Liver (tissue), 9 donors: ENCODE results near the gene TMEM255B. TPM values are rescaled to one million over a fixed set of nuclear protein-coding genes. Genes with fewer than 3 reads are reported as not detected.
A peak's percentile ranks its signal among the peaks of the same experiment; 100 is the strongest.

Source experiments
- DNase-seq: peaks from one replicate; pipeline ENCODE4 v3.0.0-alpha.2; 2017; ENCODE audit warnings: low spot score
- H3K27ac ChIP-seq, 2 donors: one replicate each; pipeline ENCODE4 v1.7.0; 2013; ENCODE audit warnings: inconsistent platforms in 2 of 2, low read length in 2 of 2, control low read depth in 1 of 2, low read depth in 1 of 2, mild to moderate bottlenecking in 1 of 2
- H3K27me3 ChIP-seq, 4 donors: one replicate each; pipeline versions ENCODE4 v1.6.1 to v1.7.0; 2013; ENCODE audit warnings: low read length in 3 of 4, inconsistent platforms in 1 of 4, mild to moderate bottlenecking in 1 of 4, moderate library complexity in 1 of 4; ENCODE audit not compliant: control insufficient read depth in 4 of 4, insufficient read depth in 4 of 4
- H3K36me3 ChIP-seq, 4 donors: one replicate each; pipeline versions ENCODE4 v1.6.1 to v1.7.0; 2013; ENCODE audit warnings: low read length in 3 of 4, mild to moderate bottlenecking in 3 of 4, low read depth in 1 of 4, moderate library complexity in 1 of 4; ENCODE audit not compliant: control insufficient read depth in 4 of 4, insufficient read depth in 3 of 4
- H3K4me1 ChIP-seq, 4 donors: one replicate each; pipeline versions ENCODE4 v1.6.1 to v1.7.0; 2013; ENCODE audit warnings: low read length in 3 of 4, mild to moderate bottlenecking in 3 of 4, moderate library complexity in 1 of 4; ENCODE audit not compliant: control insufficient read depth in 4 of 4, insufficient read depth in 4 of 4
- H3K4me3 ChIP-seq, 3 donors: one replicate each; pipeline versions ENCODE4 v1.6.1 to v1.7.0; 2013; ENCODE audit warnings: low read length in 3 of 3, control low read depth in 1 of 3, low read depth in 1 of 3, mild to moderate bottlenecking in 1 of 3
- H3K9ac ChIP-seq, 2 donors: one replicate each; pipeline ENCODE4 v1.7.0; 2013; ENCODE audit warnings: low read length in 2 of 2, mild to moderate bottlenecking in 2 of 2, moderate library complexity in 2 of 2, control low read depth in 1 of 2, low read depth in 1 of 2
- H3K9me3 ChIP-seq, 4 donors: one replicate each; pipeline versions ENCODE4 v1.6.1 to v1.7.0; 2013; ENCODE audit warnings: low read length in 3 of 4; ENCODE audit not compliant: control insufficient read depth in 4 of 4
- EGR1 ChIP-seq, 2 donors: IDR thresholded peaks; 2 replicates each; pipeline ENCODE4 v1.6.1; 2016 to 2018; ENCODE audit warnings: antibody characterized with exemption in 2 of 2, low read depth in 2 of 2
- FOXA1 ChIP-seq: IDR thresholded peaks from 2 replicates; pipeline ENCODE4 v1.6.1; 2016; ENCODE audit warnings: antibody characterized with exemption
- FOXA2 ChIP-seq: IDR thresholded peaks from 2 replicates; pipeline ENCODE4 v1.6.1; 2016; ENCODE audit warnings: antibody characterized with exemption
- GABPA ChIP-seq, 2 donors: IDR thresholded peaks in 1 of 2; conservative IDR thresholded peaks in 1 of 2; 2 replicates each; pipeline ENCODE4 v1.6.1; 2016; ENCODE audit warnings: antibody characterized with exemption in 2 of 2, mild to moderate bottlenecking in 1 of 2, moderate library complexity in 1 of 2
- HNF4A ChIP-seq, 2 donors: conservative IDR thresholded peaks; 2 replicates each; pipeline ENCODE4 v1.6.1; 2016; ENCODE audit warnings: antibody characterized with exemption in 2 of 2, mild to moderate bottlenecking in 2 of 2
- HNF4G ChIP-seq: IDR thresholded peaks from 2 replicates; pipeline ENCODE4 v1.6.1; 2016; ENCODE audit warnings: antibody characterized with exemption
- JUND ChIP-seq, 2 donors: IDR thresholded peaks; 2 replicates each; pipeline ENCODE4 v1.6.1; 2016; ENCODE audit warnings: antibody characterized with exemption in 2 of 2
- NR2F2 ChIP-seq: IDR thresholded peaks from 2 replicates; pipeline ENCODE4 v1.6.1; 2016; ENCODE audit warnings: antibody characterized with exemption
- RAD21 ChIP-seq, 2 donors: IDR thresholded peaks; 2 replicates each; pipeline ENCODE4 v1.6.1; 2016; ENCODE audit warnings: antibody characterized with exemption in 2 of 2, mild to moderate bottlenecking in 2 of 2
- RXRA ChIP-seq, 2 donors: IDR thresholded peaks; 2 replicates each; pipeline ENCODE4 v1.6.1; 2017 to 2018; ENCODE audit warnings: antibody characterized with exemption in 2 of 2, mild to moderate bottlenecking in 1 of 2
- TAF1 ChIP-seq: conservative IDR thresholded peaks from 2 replicates; pipeline ENCODE4 v1.6.1; 2016; ENCODE audit warnings: antibody characterized with exemption, mild to moderate bottlenecking
- YY1 ChIP-seq: IDR thresholded peaks from 2 replicates; pipeline ENCODE4 v1.6.1; 2016; ENCODE audit warnings: antibody characterized with exemption, mild to moderate bottlenecking
- ZBTB33 ChIP-seq: IDR thresholded peaks from 2 replicates; pipeline ENCODE4 v1.6.1; 2016; ENCODE audit warnings: antibody characterized with exemption
- WGBS: extraction: QIAGEN DNeasy Blood & Tissue Kit; methylation state at CpG from one replicate; pipeline ENCODE4 v1.1.7; 2013; 5-methylcytosine and 5-hydroxymethylcytosine counted together
- polyA plus RNA-seq, 2 donors: library from polyadenylated mRNA; stranded (reverse) in 1 of 2; unstranded in 1 of 2; fragments of 200-250 nt in 1 of 2; fragments of >200 nt in 1 of 2; fragmentation: Nextera tagmentation in 1 of 2; extraction: Ambion mirVana in 1 of 2; gene quantifications; one replicate each; pipeline versions ENCODE4 v1.2.1 to v1.2.3, GENCODE V29; 2013 to 2015
- total RNA-seq, 2 donors: library from RNA; depleted of rRNA; stranded (reverse); fragments of >200 nt; gene quantifications; one replicate each; pipeline ENCODE4 v1.2.3, GENCODE V29; 2014
- TF ChIP-seq, protein P1 (sequence below): IDR thresholded peaks from 2 replicates; pipeline ENCODE4 v1.6.1; 2016; ENCODE audit warnings: antibody characterized with exemption, mild to moderate bottlenecking
- TF ChIP-seq, protein P2 (sequence below): IDR thresholded peaks from 2 replicates; pipeline ENCODE4 v1.6.1; 2016; ENCODE audit warnings: antibody characterized with exemption
- TF ChIP-seq, protein P3 (sequence below): IDR thresholded peaks from 2 replicates; pipeline ENCODE4 v1.6.1; 2016; ENCODE audit warnings: antibody characterized with exemption
- donor health status: healthy.
- donor health status: healthy.
- donor health status: healthy.
- donor health status: healthy.
- donor health status: healthy.

The TMEM255B gene
- total and polyA plus RNA-seq, 4 donors = 0.37 to 8.6 (median 3.5) TPM

DNA sequence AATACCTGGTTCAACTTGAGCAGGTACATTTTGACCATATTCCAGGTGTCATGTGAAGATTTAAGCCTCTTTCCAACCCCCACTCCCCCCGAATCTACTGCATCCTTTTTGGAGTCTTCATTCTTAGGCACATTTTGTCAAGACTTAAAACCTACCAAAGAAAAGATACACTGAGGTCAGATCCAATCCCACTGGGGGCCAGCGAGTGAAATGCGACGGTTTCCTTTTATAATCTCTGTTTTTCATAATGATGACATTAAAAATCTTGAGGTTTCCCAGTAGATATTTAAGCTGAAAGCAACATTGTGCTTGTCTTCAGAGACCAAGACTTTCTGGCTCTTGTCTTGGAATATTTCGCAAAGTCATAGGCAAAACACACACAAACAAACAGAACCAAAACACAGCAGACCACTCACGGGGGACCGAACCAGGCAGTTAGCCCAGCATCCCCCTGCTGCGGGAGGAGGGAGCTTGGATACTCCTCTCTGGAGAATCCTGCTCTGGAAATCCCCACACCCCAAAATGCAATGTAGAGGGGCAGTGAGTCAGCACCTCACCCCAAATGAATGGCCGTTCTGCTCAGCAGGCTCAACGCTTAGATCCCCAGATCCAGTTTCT, 105.4 kb downstream of the TMEM255B start:
- peaks cover 6 to 25% (median 12%) of the 10 kb centered on the region in 4 donors for H3K4me1 ChIP-seq
- TF ChIP-seq, protein P1, sequence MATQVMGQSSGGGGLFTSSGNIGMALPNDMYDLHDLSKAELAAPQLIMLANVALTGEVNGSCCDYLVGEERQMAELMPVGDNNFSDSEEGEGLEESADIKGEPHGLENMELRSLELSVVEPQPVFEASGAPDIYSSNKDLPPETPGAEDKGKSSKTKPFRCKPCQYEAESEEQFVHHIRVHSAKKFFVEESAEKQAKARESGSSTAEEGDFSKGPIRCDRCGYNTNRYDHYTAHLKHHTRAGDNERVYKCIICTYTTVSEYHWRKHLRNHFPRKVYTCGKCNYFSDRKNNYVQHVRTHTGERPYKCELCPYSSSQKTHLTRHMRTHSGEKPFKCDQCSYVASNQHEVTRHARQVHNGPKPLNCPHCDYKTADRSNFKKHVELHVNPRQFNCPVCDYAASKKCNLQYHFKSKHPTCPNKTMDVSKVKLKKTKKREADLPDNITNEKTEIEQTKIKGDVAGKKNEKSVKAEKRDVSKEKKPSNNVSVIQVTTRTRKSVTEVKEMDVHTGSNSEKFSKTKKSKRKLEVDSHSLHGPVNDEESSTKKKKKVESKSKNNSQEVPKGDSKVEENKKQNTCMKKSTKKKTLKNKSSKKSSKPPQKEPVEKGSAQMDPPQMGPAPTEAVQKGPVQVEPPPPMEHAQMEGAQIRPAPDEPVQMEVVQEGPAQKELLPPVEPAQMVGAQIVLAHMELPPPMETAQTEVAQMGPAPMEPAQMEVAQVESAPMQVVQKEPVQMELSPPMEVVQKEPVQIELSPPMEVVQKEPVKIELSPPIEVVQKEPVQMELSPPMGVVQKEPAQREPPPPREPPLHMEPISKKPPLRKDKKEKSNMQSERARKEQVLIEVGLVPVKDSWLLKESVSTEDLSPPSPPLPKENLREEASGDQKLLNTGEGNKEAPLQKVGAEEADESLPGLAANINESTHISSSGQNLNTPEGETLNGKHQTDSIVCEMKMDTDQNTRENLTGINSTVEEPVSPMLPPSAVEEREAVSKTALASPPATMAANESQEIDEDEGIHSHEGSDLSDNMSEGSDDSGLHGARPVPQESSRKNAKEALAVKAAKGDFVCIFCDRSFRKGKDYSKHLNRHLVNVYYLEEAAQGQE = no peak
- TF ChIP-seq NR2F2 (no peak), HNF4G (no peak), HNF4A (conservative IDR thresholded peaks at IDR 0.05) (no peak), TAF1 (no peak), YY1 (no peak), FOXA1 (no peak), RXRA (IDR thresholded peaks at IDR 0.05) (no peak), FOXA2 (no peak)
- TF ChIP-seq, protein P2, sequence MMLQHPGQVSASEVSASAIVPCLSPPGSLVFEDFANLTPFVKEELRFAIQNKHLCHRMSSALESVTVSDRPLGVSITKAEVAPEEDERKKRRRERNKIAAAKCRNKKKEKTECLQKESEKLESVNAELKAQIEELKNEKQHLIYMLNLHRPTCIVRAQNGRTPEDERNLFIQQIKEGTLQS = no peak
- 31% methylated on average over 10 of the region's 10 CpGs for WGBS
- peak overlapping the region; percentile 42 to 87 (median 44) for H3K4me3 ChIP-seq
- H3K36me3 ChIP-seq = no peaks in the 10 kb centered on the region
- no peaks in the 10 kb centered on the region for H3K9me3 ChIP-seq
- no peak overlapping the region for H3K27ac ChIP-seq
- peak overlapping the region in 1 of 2 donors; percentile 34 for H3K9ac ChIP-seq
- DNase-seq = no peak
- no peaks in the 10 kb centered on the region for H3K27me3 ChIP-seq

DNA sequence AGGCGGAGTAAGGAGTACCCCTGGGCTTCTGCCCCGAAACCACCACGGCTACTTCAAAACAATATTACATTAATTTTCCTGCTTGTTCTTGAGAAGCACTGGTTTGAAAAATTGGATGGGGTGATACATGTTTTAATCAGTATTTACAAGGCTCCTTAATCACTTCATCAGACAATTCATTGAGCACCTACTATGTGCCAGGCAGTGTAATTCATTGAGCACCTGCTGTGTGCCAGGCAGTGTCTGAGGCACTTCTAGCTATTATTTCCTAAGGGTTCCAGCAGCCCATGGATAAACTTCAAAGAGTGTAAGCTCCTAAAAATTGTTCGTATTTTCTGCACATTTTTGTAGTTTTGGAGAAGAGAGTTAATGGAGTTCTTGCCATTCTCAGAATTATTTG, 106.4 kb downstream of the TMEM255B start:
- Histone ChIP-seq H3K27ac (no peak overlapping the region), H3K4me3 (no peak overlapping the region), H3K9me3 (no peaks in the 10 kb centered on the region), H3K9ac (no peak overlapping the region), H3K4me1 (peaks cover 6 to 22% (median 9%) of the 10 kb centered on the region in 4 donors), H3K36me3 (no peaks in the 10 kb centered on the region), H3K27me3 (no peaks in the 10 kb centered on the region)
- WGBS = 90% methylated on average over 4 of the region's 4 CpGs
- no peak for DNase-seq
- TF ChIP-seq FOXA2 = no peak
- no peak for TF ChIP-seq JUND (IDR thresholded peaks at IDR 0.05)
- TF ChIP-seq EGR1 (IDR thresholded peaks at IDR 0.05; ENCODE audit: low read depth in 2 of 2) = no peak
- no peak for TF ChIP-seq GABPA (IDR thresholded peaks at IDR 0.05 in 1 of 2, conservative IDR thresholded peaks at IDR 0.05 in 1 of 2)
- TF ChIP-seq, protein P1 = no peak
- no peak for TF ChIP-seq NR2F2
- TF ChIP-seq FOXA1 = no peak
- TF ChIP-seq, protein P3, sequence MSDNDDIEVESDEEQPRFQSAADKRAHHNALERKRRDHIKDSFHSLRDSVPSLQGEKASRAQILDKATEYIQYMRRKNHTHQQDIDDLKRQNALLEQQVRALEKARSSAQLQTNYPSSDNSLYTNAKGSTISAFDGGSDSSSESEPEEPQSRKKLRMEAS = no peak
- TF ChIP-seq, protein P2 = no peak
- no peak for TF ChIP-seq ZBTB33
- no peak for TF ChIP-seq RXRA (IDR thresholded peaks at IDR 0.05)
- TF ChIP-seq RAD21 (IDR thresholded peaks at IDR 0.05) = no peak
- no peak for TF ChIP-seq HNF4A (conservative IDR thresholded peaks at IDR 0.05)
- TF ChIP-seq HNF4G = no peak
- TF ChIP-seq YY1 = no peak
